NCI-H446 treated with DMSO at 0.1 percent for 48 hours (cell line): ENCODE data around the gene XPR1.
"Not testable (repeated sequence)": the region's sequence is repeated elsewhere in the genome, so short reads cannot be mapped to it uniquely, and the experiment has no call there.

Source experiments
- DNase-seq: peaks from one replicate; lab custom pipeline; 2025; lab: John Stamatoyannopoulos, UW

XPR1 gene

DNA sequence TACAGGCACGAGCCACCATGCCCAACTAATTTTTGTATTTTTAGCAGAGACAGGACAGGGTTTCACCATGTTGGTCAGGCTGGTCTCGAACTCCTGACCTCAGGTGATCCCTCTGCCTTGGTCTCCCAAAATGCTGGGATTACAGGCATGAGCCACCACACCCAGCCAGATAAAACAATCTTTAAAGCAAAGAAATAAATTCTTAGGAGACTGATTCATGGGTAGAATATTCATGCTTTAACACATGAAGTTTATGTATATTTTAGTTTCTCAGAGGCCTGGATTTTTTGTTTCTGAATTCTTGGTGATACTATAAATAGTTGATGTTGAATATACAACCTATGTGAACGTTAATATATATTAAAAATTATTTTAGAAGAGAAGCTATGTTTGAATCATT lies 153.5 kb downstream of the XPR1 start:
- DNase-seq = no peak

DNA sequence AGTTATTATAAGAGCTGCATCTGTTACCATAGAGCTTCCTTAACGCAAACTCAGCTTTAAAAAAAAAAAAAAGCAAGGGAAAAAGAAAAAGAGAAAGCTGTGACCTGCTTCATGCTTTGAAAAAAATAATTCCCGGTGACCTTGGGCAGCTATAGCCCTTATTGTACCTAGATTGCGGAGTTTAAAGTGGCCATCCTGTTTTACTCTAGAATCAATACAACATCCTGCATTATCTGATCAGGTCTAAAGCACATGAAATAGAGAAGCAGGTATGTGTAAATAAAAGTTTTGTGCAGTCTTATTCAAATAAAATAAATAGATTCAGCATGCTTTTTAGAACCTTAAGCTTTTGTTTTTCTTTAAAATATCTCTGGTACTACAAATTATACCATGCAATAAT lies 154.1 kb downstream of the XPR1 start:
- DNase-seq = no peak

DNA sequence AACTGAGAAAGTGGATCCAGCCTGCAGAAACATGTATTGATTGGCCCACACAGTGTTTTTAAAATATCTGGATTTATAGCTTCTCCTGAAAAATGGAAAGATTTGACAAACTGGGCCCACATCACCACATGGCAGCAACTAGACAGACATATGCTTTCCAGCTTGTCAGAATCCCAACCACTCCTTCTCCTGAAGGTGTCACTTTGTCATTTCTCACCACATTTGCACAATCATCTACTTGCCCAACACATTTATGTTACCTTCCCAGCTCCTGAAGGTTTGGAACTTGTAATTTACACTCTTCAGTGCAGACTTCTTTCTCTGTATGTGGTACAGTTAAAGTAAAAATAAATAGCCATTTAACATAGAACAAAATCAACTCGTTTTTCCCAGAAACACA lies 154.8 kb downstream of the XPR1 start:
- DNase-seq = no peak

DNA sequence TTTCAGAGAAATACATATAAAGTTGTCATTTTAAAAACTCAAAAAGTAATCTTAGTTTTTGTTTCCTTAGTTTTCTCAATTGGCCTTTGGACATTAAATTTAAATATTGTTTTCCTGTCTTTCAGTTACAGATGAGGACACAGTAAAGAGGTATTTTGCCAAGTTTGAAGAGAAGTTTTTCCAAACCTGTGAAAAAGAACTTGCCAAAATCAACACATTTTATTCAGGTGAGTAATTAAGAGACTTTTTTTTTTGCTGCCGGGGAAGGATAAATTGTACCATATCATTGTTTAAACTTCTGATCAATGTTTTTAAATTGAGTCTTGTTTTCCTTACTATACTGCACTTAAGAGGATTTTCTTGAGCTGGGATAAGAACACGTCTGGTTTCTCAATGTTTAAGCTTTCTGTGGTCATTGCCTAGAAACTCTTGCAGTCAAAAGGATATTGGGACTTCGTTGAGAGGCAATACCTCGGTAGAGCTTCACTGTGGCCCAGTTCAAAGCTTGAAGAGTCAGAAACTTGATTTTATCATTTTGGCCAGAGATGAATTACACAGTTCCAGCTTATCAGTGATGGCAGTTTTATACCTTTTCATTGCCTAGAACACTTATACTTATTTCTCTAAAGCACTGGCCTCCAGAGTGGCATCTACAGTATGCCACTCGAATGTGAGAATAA lies 155.9 kb downstream of the XPR1 start:
- DNase-seq = no peak

DNA sequence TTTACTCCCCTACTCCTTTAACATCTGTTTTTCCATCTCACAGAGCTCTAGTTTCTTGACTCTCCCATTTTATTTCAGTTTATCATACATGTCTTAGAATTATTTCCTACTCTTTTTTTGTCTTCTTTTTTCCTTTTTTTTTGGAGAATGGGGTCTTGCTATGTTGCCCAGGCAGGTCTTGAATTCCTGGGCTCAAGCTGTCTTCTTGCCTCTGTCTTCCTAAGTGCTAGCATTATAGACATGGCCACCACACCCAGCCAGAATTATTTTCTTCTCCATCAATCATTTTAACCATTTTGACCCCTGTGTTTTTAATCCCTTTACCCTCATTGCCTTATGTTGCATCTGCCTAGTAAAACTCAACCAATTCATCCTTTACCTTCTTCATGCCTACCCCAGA lies 157.6 kb downstream of the XPR1 start:
- DNase-seq = no peak

DNA sequence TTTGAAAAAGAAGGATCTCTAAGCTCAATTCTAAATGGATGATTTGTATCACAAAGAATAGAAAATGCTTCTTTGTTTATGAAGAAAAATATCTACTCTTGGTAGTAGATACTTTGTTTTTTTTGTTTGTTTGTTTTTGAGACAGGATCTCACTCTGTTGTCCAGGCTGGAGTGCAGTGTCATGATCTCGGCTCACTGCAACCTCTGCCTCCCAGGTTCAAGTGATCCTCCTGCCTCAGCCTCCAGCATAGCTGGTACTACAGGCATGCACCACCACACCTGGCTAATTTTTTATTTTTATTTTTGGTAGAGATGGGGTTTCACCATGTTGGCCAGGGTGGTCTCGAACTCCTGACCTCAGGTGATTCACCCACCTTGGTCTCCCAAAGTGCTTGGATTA lies 159.3 kb downstream of the XPR1 start:
- DNase-seq = not testable (repeated sequence)

DNA sequence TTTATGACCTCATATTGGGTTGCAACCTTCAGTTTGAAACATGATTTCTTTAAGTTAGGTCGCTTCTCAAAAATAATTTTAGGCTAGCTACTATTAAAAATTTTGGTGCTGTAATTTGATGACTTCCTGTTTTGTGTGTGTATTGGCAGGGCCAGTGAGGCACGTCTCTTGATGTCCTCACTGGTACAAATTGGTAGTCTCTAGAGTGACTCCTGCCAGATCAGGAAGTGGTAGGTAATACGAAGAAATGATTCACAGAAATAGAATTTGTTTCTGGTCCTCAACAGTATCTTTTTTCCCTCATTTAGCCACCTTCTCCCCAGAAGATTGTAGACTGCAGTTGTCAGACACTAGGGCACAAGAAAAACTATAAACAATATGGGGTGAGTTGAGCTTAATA lies 160.0 kb downstream of the XPR1 start:
- DNase-seq = no peak

DNA sequence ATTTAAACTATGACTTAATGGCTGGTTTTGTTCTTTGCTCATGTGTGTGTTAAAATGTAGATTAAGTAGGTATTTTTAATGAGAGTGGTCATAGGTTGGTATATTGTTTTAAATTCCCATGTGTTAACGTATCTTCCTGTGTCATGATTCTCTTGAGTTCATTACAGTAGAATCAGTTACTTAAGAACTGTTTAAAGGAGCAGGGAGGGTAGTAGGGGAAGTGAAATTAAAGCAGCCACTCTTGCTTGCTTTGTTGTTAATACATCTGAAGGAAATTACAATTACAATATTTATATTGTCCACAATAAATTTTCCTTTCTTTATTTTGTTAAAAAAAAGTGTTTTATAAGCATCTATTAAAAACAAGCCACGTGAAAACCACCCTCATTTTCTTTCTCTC lies 161.6 kb downstream of the XPR1 start:
- no peak for DNase-seq

DNA sequence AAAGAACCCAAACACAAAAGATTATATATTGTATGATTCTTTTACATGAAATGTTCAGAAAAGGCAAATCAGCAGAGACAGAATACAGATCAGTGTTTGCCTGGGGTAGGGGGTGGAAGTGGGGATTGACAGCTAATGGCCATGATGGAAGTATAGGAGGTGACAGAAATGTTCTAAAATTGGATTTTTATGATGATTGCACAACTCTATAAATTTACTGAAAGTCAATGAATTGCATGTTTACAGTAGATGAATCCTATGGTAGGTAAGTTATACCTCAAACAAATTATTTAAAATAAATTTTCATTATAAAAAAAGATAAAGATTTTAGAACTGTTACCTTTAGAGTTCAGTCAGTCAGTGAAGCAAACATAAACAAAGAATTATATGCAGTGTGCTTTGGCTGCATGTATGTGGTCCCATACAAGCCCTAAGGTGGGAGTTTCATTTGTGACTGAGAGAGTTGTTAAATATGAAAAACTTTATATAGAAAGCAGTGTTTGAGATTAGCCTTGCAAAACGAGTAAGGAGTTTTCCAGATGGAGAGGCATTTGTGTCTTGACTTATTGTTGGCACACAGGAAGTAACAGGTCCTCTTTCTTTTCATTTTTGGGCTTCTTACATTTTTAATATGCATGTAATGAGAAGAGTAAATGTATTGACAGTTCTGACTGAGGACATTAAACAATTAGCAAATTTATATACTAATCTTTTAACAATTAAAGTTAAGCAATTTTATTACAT lies 165.2 kb downstream of the XPR1 start:
- no peak for DNase-seq

DNA sequence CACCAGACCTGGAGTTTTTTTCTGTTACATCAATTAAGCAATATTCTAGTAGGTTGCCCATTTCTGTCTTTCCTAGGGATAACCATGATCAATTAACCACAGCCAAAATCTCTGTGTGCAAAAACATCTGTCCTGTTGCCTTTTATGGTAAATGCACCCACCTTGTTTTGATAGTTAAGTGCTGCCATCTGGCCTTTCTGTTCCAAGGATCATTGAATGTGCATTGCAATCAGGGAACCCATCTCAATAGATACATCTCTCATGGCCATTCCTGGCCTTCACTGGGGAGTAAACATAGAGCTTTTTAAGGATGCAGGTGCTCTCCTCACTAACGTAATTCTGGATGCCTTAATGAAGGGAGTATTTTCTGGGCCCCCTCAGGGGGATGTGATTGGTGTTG lies 169.1 kb downstream of the XPR1 start:
- DNase-seq = peak; percentile 16

DNA sequence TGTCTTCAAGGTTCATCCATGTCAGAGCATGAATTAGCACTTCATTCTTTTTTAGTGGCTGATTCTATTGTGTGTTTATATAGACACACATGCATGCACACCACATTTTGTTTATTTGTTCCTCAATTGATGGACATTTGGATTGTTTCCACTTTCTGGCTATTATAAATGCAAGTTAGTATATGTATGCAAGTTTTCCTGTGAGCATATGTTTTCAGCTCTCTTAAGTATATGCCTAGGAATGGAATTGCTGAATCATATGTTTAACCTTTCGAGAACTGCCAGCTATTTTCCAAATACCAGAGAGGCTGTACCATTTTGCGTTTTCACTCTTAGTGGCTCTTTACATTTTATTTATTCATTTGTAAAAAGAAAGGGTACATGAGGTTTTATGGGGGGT lies 171.0 kb downstream of the XPR1 start:
- DNase-seq = no peak

DNA sequence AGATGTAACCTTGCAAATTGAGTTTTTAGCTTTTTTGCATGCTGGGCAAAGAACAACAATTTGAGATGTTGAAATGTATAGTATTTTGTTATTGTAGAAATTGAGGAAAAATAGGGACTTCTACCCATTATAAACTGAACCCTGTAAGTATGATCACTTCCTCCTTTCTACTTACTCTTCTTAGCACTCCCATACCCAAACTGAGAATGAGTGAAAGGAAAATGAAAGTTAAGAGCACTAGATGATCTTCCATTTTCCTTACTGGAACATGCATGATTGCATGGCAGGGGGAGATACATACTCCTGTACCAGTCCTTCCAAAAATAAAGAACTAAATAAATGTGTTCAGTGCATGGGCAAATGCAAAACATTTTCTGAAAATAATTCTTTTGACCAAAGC lies 173.5 kb downstream of the XPR1 start:
- no peak for DNase-seq

DNA sequence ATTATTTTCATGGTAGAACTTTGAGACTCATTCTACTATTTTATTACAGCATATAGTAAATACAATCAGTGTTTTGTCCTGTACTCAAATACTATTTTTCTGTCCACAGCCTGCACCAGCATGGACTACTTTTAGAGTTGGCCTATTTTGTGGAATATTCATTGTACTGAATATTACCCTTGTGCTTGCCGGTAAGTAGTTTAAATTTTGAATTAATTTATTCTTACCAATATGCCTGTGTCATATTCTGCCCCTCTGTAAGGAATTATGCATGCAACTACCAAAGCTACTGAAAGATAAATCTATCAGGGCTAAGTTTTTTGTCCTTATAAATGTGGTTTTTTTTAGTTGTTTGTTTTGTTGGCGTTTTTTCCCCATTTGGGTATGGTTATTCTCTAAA lies 179.5 kb downstream of the XPR1 start:
- DNase-seq = no peak

DNA sequence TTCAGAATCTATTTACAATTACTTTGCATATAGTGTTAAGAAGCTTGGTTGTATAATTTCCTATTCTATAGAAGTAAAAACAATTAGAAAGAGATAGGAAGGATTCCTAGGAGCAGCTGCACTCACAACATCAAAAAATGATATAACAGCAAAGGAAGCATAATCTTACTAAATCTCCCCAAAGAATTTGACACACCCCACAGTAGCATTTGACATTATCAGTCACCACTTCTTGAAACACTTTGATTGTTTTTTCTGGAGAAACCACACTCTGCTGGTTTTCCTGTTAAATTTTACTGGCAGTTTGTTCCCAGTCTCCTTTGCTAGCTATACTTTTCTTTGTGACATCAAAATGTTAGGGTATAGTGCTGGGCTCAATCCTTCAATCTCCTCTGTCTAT lies 180.1 kb downstream of the XPR1 start:
- no peak for DNase-seq

DNA sequence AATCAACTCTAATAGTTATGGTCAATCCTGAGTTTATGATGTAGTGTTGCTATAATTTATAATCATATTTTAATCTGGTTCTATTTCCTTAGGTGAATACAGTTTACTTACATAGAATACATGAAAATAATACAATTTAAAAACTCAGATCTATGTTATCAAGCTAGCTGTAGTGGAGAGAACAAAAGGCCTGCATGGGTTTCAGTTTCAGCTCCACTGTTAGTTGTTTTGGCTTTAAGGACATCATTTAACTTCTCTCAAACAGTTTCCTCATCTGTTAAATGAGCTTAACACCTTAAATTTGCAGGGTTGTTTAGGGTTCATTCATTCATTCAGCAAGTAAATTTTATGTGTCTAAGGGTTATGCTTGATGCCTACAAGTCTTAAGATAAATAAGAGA lies 182.4 kb downstream of the XPR1 start:
- DNase-seq = no peak

DNA sequence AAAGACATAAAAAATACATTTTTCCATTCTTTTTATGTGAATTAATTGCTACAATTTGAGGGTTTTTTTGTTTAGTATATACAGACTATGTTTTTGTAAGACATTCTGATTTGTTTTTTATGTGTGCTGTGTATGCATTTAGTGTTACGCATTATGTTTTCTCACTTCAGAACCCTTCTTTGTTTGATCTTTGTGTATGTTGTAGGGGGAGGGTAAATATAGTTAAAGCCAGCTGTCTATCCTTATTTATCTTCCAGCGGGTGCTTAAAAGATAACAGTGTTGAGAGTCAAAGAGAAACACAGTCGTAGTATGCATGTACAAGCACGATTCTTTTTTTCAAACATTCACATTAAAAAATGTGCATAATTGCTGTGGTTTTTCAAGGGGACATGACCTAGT lies 183.4 kb downstream of the XPR1 start:
- no peak for DNase-seq

DNA sequence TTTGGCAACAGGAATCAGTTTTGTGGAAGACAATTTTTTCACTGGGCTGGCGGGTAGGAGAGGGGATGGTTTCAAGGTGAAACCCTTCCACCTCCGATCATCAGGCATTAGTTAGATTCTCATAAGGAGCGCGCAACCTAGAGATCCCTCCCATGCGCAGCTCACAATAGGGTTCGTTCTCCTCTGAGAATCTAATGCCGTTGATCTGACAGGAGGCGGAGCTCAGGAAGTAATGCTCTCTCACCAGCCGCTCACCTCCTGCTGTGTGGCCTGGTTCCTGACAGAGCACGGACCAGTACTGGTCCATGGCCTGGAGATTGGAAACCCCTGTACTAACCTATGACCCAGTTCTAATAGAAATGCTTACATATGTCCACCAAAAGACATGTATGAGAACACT lies 184.3 kb downstream of the XPR1 start:
- DNase-seq = no peak

DNA sequence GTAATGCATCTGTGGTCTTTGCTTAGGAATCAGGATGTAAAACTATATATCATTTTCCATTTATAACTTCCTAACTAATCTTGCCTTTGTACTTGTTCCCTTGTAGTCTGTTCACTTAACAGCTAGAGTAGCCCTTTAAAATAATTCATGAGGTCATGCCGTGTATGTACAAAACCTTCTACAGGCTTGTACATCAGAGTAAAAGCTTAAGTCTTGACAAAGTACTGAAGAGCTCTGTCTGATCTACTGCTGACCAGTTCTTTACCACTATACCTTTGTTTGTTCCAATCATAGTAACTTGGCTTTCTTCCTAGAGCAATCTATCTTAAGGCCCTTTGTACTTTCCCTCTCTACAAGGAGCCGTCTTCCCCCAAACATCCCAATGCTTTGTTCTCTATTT lies 190.1 kb downstream of the XPR1 start:
- DNase-seq = no peak

DNA sequence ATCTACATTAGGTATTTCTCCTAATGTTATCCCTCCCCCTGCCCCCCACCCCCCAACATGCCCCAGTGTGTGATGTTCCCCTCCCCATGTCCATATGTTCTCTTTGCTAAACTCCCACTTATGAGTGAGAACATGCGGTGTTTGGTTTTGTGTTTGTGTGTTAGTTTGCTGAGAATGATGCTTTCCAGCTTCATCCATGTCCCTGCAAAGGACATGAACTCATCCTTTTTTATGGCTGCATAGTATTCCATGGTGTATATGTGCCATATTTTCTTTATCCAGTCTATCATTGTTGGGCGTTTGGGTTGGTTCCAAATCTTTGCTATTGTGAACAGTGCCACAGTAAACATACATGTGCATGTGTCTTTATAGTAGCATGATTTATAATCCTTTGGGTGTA lies 199.7 kb downstream of the XPR1 start:
- not testable (repeated sequence) for DNase-seq

DNA sequence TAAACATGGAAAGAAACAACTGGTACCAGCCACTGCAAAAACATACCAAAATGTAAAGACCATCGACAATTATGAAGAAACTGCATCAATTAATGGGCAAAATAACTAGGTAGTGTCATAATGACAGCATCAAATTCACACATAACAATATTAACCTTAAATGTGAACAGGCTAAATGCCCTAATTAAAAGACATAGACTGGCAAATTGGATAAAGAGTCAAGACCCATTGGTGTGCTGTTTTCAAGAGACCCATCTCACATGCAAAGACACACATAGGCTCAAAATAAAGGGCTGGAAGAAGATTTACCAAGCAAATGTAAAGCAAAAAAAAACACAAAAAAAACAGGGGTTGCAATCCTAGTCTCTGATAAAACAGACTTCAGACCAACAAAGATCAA lies 201.4 kb downstream of the XPR1 start:
- not testable (repeated sequence) for DNase-seq

DNA sequence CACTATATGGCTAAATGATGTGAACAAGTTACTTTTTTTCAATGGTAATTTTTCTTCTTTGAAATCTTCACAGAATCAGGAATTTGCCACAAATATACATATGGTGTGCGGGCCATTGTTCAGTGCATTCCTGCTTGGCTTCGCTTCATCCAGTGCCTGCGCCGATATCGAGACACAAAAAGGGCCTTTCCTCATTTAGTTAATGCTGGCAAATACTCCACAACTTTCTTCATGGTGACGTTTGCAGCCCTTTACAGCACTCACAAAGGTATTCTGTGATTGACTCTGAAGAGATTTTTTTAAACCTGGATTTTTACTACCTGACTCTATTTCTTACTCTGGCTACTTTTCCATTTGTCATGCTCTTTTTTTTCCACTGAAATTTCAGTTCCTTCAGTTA lies 204.6 kb downstream of the XPR1 start:
- no peak for DNase-seq

DNA sequence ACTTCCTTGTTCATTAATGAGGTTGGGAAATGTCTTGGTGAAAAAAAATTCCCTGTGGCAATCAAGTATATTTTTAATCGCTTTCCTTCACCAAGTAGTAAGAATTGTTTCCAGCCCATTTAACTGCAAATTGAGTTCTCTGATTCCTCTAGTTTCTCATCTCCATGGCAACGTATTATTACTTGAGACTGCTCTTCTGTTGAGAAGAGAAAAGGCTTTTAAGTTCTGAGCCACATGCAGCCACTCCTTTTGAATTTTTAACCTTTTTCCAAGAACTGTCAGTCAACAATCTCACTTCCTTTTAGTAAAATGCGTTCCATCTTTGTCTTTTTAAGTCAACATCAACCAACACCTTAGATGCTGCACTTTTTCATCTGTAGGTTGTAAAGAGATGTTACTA lies 205.2 kb downstream of the XPR1 start:
- DNase-seq = peak; percentile 28

DNA sequence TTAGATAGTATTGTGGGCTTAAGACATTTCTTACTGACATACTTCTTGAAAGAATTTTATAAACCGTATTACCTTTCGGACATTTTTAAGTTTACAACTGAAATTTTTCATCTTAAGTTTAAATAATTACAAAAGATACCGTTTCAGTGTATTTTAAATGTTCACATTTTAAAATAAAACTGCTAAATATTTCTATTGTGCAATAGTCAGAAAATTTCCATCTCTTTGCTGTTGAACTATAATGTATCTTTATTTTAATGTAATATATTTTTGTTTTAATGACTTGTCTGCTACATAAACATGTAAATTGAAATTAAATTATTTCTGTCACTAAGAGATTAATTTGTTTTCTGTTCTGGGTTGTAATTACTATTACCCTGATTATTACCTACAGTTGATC lies 206.7 kb downstream of the XPR1 start:
- DNase-seq = no peak

DNA sequence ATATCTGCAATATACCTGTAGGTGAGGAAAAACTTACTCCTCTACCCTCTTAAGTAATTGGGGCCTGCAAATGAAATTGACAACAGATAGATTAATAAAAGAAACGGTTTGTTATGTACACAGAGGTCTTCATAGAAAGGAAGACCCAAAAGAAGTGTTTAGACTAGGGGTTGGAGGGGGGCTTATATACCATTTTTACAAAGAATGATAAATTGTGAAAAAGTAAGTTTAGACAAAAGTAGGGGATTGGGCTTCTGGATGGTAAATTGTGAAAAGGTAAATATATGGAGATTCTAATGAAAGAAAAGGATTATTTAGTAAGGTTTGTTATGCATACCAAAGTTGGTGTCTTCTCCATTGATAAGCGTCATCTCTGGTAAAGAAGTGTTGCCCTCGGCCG lies 207.7 kb downstream of the XPR1 start:
- no peak for DNase-seq
